NCI-H2107 treated with DMSO at 0.1 percent for 48 hours (cell line): ENCODE results near the gene ART1.
A peak's percentile ranks its signal among the peaks of the same experiment; 100 is the strongest.
"Not testable (repeated sequence)": the region's sequence is repeated elsewhere in the genome, so short reads cannot be mapped to it uniquely, and the experiment has no call there.

Experiments used
- DNase-seq: peaks from one replicate; lab custom pipeline; 2025; ENCODE audit not compliant: unreplicated experiment; lab: John Stamatoyannopoulos, UW

ART1 gene

GRCh38 chr11:3644817-3645235 lies at the start of gene ART1:
ART1 (plus strand) TSS chr11:3645128; CDS start chr11:3659214, 14,086 bp downstream.
- no peak for DNase-seq

GRCh38 chr11:3597743-3598142 lies 47.2 kb upstream of the ART1 start:
- not testable (repeated sequence) for DNase-seq

- DNase-seq = not testable (repeated sequence)
These were observed 44.7 kb upstream of the ART1 start for GRCh38 chr11:3600201-3600600.

- no peak for DNase-seq
These were observed 40.8 kb upstream of the ART1 start for GRCh38 chr11:3604167-3604566.

- no peak for DNase-seq
These were observed 39.7 kb upstream of the ART1 start for GRCh38 chr11:3605283-3605662.

- DNase-seq = no peak
These were observed 39.1 kb upstream of the ART1 start for GRCh38 chr11:3605771-3606203.

GRCh38 chr11:3609416-3610265 lies 35.3 kb upstream of the ART1 start:
- DNase-seq = peak; percentile 39

- no peak for DNase-seq
These were observed 34.1 kb upstream of the ART1 start for GRCh38 chr11:3610846-3611245.

- DNase-seq = no peak
These were observed 32.8 kb upstream of the ART1 start for GRCh38 chr11:3611976-3612678.

- no peak for DNase-seq
These were observed 30.8 kb upstream of the ART1 start for GRCh38 chr11:3613998-3614741.

- no peak for DNase-seq
These were observed 30.2 kb upstream of the ART1 start for GRCh38 chr11:3614742-3615171.

- DNase-seq = no peak
These were observed 28.9 kb upstream of the ART1 start for GRCh38 chr11:3615998-3616397.

- DNase-seq = no peak
These were observed 28.0 kb upstream of the ART1 start for GRCh38 chr11:3616721-3617460.

- DNase-seq = no peak
These were observed 26.9 kb upstream of the ART1 start for GRCh38 chr11:3617990-3618389.

GRCh38 chr11:3622521-3622920 lies 22.4 kb upstream of the ART1 start:
- DNase-seq = no peak

GRCh38 chr11:3623121-3623520 lies 21.8 kb upstream of the ART1 start:
- DNase-seq = no peak

- DNase-seq = no peak
These were observed 21.0 kb upstream of the ART1 start for GRCh38 chr11:3623767-3624458.

GRCh38 chr11:3626250-3626960 lies 18.5 kb upstream of the ART1 start:
- DNase-seq = no peak

GRCh38 chr11:3627291-3627690 lies 17.6 kb upstream of the ART1 start:
- DNase-seq = no peak

- DNase-seq = no peak
These were observed 13.6 kb upstream of the ART1 start for GRCh38 chr11:3631331-3631730.
